ENCODE results near the gene MXRA7.

DNA sequence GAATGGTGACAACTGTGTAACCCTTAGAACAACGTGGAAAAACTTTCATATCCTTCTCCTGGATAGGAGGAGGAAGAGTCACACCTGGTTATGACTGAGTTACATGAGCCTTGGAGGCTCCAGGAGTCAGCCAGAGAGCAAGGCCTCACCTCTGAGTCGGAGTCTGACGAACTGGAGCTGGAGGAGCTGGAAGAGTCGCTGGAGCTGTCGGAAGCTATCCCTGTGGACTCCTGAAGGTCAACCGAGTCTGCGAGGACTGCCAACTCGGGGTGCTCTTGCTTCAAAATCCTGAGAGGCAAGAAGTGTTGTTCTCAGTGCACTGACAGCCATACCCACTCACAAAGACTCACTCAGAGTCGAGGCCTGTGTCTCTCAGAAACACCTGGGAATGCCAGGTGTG lies 9.4 kb upstream of the MXRA7 start:
- TF ChIP-seq, protein P1, sequence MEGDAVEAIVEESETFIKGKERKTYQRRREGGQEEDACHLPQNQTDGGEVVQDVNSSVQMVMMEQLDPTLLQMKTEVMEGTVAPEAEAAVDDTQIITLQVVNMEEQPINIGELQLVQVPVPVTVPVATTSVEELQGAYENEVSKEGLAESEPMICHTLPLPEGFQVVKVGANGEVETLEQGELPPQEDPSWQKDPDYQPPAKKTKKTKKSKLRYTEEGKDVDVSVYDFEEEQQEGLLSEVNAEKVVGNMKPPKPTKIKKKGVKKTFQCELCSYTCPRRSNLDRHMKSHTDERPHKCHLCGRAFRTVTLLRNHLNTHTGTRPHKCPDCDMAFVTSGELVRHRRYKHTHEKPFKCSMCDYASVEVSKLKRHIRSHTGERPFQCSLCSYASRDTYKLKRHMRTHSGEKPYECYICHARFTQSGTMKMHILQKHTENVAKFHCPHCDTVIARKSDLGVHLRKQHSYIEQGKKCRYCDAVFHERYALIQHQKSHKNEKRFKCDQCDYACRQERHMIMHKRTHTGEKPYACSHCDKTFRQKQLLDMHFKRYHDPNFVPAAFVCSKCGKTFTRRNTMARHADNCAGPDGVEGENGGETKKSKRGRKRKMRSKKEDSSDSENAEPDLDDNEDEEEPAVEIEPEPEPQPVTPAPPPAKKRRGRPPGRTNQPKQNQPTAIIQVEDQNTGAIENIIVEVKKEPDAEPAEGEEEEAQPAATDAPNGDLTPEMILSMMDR (conservative IDR thresholded peaks at IDR 0.05; ENCODE audit: low read length): no peak
- TF ChIP-seq EZH2phosphoT487 (IDR thresholded peaks at IDR 0.05; ENCODE audit: borderline replicate concordance): no peak
